Posterior vena cava (tissue), 2 donors: ENCODE results near the gene COX8A. TPM values are rescaled to one million over a fixed set of nuclear protein-coding genes. Genes with fewer than 3 reads are reported as not detected.

Source experiments
- DNase-seq: peaks from one replicate; pipeline ENCODE4 v3.0.0-alpha.2; 2020; ENCODE audit warnings: low spot score
- intact Hi-C, 2 donors: fragments of 100-400 bp; cut with DNase I; formaldehyde crosslinking; loops; one replicate each; pipeline versions ENCODE4 v1.14.1 to v1.14.2; 2022 to 2023
- total RNA-seq, 2 donors: library from RNA; stranded (reverse); fragmentation: NEBNext Ultra II Directional; extraction: Animal tissue kit (Norgen Biotek cat#: 25700); gene quantifications; one replicate each; pipeline ENCODE4 v1.2.1, GENCODE V29; 2021
- donor health status: DM: yes; HTN: yes; CAD: no.
- donor health status: DM: yes; HTN: yes; CAD: no.

COX8A gene
- total RNA-seq, 2 donors from 2014 or later = 161 to 203 TPM

DNA sequence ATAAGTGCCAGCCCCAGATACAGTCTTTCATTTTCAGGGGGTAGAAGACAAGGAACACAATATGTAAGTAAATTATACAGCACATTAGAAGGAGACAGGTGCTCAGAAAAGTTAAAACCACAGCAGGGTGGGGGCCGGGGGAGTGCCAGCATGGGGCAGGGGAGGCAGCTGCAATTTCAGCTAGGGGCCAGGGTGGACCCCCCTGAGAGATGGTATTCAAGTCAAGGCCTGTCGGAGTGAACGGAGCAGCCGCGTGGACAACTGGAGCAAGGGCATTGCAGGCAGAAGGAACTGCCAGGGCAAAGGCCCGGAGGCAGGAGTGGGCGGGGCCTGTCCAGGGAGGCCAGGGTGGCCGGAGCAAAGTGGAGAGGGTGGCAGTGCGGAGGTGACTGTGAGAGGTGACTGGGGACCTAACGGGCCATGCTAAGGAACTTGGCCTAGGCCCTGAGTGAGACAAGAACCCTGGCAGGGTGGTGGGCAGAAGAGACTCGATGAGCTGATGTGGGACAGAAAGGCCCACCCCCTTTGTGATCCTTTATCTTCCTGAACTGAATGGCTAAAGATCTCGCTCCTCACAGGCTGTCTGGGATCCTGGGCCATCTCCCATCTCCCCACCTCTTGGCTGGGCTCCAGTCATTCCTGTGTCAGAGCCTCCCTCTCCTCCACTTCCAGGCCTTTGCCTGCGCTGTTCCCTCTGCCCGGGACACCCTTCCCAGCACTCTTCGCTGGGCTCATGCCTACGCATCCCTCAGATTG is 38.9 kb downstream of the COX8A start:
- DNase-seq = no peak
- intact Hi-C loops = loop anchor here in 1 of 2 donors (5.0 kb wide), 1 partner anchor 114 kb away; no protein-coding TSS in a partner anchor

DNA sequence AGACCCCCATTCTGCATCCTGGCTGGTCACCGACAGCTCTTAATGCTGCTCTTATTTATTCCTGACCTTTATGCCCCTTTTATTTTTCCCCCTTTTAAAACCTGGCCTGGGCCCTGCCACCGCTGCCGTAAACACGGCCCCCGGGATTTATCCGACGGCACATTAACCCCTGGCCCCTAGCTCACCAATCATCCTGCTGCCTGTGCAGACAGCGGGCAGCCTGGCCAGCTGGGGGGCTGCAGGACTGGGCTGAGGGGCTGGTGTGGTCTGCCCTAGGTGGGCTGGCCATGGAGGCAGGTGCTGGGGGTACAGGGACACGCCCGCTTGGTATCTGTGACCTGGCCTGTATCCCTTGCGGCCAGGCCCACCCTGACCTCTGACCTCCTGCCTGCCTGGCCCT is 39.9 kb downstream of the COX8A start:
- intact Hi-C loops = loop anchor here in 1 of 2 donors (5.0 kb wide), 1 partner anchor 113 kb away; no protein-coding TSS in a partner anchor
- DNase-seq = no peak

DNA sequence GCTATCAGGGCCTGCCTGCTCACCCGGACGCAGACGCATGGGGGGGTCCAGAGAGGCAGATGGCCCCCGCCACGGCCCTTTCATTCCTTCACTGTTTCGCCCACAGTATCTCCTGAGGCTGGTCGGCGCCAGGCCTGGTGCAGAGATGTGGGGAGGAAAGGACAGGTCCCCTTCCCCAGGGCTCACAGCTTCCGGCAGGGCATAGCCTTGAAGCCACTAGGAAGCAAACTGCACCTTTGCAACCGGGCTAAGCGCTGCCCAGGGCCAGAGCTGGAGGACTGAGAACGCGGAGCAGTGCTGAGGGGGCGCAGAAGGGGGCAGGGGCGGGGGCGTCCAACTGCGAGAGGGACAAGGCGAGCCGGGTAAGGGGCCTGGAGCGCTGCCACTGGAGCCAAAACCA is 41.1 kb downstream of the COX8A start:
- intact Hi-C loops = loop anchor here in 1 of 2 donors (5.0 kb wide), 1 partner anchor 1993 kb away; no protein-coding TSS in a partner anchor
- DNase-seq = no peak

DNA sequence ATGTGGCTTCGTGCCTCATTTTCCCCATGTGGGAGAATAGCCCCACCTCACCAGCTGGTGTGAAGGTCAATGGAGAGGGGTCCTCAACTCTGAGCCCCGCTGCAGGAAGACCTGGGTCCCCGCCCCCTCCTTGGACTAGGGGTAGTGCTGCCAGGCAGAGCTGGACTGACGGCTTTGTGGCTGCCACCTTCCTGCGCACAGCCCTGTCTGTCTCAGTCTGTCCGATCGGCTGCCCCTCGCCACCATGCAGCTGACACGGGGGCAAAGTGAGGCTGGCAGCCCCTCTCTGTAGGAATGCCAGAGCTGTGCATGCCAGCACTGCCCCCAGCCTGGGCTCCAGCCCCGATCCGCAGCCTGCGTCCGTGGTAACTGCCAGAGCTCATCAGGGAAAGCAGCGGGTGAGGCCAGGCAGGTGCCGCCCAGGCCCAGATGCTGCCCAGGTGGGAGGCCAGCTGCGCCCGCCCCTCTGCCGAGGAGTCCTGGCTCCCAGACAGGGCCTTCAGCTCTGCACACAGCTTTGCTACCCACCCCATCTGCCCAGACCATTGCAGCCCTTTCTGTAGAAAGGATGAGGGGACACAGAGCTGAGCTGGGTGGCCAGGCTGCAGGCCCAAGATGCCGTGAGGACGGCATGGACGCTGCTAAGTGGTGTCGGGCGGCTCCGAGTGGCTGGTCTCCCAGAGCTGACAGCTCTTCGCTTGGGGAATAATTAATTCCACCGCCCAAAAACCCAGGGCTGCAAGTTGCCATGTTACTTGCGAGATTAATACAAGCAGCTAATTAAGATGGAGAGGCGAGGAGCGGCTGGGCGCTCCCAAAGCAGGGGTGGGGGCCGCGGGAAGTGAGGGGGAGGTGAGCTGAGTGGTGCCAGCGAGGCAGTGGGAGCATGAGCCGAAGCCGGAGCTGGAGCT is 41.8 kb downstream of the COX8A start:
- intact Hi-C loops = loop anchor here in 1 of 2 donors (5.0 kb wide), 1 partner anchor 1994 kb away; no protein-coding TSS in a partner anchor

DNA sequence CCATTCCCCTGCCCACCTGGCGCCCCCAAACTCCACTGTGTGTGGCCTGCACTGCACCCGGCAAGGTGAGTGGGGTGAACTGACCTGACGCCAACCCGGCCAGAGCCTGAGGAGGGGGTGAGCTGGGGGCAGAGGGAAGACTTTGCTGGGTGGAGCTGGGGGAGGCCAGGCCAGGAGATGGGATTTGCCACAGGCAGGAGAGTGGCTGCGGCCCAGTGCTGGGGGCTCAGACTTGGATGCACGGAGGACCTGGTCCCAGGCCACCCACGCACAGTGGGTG is 43.5 kb downstream of the COX8A start:
- no peak for DNase-seq
- intact Hi-C loops = loop anchor here in 1 of 2 donors (5.0 kb wide), 1 partner anchor 1996 kb away; no protein-coding TSS in a partner anchor

More for the DNA sequence above, 41.8 kb downstream of the COX8A start:
- DNase-seq = no peak

DNA sequence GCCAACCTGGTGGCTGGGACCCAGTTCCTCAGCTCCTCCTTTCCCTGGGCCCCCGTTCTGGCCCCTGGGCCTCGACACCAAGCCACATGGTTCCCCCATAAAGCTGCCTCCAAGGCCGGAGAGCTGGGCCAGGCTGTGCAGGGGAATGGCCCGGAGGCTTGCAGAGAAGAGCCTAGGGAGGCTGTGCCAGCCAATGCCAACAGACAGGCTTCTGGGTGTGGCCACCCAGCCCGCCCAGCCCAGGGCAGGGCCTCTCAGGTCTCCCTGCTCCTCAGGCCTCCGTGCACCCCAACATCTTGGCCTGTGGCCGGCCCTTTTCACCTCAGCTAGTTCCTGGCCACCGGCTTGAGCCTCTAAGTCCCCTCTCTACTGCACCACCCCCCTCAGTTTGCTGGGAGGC is 43.9 kb downstream of the COX8A start:
- intact Hi-C loops = loop anchor here in 1 of 2 donors (5.0 kb wide), 1 partner anchor 1996 kb away; no protein-coding TSS in a partner anchor
- DNase-seq = no peak

DNA sequence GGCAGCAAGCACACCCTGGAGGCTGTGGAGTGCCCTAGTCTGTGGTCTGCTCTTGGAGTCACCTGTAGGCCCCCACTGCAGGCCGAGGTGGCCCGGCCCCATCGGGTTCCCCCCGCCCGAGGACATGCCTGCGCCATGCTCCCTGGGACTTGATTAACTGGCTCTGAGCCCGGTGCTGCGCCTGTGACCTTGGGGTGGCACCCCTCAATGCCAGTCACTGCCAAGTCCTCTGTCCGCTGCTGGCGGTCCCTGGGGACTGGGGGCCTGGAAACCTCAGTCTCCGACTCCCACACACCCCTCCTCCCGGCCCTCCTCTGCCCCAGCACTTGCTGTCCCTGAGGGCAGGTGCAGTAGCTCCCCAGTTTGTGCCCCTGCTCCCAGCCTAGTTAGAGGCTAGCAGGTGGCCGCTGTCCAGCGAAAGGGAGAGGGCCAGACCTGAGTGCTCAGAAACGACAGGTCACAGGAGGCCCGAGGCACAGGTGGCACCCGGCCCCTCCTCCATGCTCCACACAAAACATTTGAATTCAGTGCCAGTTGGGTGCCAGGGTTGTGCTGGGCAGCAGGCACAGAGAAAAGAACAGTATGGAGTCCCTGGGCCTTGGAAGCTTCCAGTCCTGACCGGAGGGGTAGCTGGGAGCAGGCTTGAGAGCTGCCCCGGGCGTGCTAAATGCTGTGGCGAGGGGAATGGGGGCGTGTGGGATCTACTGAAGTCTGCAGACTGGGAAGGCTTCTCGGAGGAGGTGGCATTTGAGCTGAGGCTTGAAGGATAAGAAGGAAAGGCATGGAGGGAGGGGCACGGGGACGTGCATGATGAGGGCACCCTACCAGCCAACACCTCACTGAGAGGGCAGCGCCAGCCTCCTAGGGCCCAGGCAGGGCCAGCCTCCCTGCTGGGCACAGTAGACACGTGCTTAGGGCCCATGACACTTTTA is 45.0 kb downstream of the COX8A start:
- intact Hi-C loops = loop anchor here in 1 of 2 donors (5.0 kb wide), 1 partner anchor 1997 kb away; no protein-coding TSS in a partner anchor
- DNase-seq = no peak

DNA sequence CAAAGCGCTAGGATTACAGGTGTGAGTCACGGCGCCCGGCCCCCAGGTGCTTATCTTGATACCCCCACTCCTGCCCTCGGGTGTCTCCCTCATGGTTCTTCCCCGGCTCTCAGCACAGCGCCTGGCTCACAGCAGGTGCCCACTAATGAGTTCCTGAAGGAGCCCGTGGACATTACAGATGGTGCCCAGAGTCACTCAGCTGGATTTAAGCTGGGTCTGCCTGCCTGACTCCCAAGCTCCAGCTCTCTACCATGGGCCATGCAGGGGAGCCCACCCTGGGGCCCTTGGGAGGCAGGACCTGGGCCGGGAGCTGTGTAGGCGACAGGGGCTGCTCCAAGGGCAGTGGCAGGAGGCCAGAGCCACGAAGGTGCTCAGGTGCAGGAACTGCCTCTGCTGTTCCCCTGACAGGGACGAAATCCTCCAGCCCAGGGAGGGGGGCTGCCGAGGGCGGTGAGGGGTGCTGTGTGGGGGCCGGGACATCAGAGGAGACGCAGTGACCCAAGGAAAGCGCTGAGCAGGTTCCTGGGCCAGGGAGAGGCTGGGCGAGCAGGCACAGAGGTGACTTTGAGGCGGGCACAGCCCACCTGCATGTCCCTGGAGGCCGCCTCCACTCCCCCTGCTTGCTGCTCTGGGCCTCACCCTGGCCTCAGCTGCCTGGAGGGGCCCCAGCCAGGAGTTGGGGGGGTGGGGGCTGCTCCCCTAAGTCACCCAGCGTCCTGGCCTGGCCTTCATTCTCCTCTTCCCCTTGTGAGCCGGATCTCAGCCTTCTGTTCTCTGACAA is 46.7 kb downstream of the COX8A start:
- DNase-seq = no peak
- intact Hi-C loops = no loop called here

DNA sequence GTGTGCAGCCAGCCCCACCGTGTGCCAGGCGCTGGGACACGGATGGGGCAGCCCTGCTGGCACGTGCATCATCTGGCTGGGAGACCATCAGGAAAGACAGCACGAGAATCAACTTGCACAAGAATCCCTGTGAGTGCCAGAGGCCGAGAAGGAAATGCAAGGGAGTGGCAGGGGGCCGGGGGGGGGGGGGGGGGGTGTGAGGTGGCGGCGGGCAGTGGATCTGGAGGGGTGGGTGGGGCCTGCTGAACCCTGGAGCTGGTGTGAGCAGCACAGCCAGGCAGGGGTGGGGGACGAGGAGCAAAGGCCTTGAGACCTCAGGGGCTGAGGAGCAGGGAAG is 47.3 kb downstream of the COX8A start:
- no peak for DNase-seq
- intact Hi-C loops = no loop called here

DNA sequence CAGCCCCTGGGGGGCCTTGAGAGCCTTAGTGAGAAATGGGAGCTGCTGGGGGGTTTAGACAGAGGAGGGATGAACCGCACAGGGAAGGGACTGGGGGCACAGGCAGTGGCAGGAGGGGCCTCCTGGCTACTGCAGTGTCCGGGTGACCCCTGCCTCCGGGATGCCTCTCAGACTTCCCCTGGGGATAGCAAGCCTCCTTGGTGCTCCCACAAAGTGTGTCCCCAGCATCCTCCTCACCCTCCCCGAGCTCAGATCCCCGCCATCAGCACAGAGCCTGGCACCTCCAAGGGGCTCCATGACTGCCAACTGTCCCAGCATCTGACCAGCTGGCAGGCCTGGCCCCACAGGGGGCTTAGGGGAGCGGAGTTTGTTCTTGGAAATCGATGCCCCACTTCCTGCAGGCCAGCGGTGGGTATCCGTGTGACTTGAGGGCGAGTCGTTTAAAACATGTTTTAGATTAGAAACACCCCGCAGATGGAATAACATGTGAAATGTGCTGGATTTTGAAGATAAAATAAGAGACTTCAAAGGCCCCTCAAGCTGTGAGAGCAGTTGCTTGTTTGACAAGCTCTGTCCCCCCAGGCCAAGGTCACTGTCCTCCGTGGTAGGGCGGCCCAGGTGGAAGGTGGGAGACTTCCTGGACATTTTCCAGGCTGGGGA is 47.8 kb downstream of the COX8A start:
- no peak for DNase-seq
- intact Hi-C loops = no loop called here

DNA sequence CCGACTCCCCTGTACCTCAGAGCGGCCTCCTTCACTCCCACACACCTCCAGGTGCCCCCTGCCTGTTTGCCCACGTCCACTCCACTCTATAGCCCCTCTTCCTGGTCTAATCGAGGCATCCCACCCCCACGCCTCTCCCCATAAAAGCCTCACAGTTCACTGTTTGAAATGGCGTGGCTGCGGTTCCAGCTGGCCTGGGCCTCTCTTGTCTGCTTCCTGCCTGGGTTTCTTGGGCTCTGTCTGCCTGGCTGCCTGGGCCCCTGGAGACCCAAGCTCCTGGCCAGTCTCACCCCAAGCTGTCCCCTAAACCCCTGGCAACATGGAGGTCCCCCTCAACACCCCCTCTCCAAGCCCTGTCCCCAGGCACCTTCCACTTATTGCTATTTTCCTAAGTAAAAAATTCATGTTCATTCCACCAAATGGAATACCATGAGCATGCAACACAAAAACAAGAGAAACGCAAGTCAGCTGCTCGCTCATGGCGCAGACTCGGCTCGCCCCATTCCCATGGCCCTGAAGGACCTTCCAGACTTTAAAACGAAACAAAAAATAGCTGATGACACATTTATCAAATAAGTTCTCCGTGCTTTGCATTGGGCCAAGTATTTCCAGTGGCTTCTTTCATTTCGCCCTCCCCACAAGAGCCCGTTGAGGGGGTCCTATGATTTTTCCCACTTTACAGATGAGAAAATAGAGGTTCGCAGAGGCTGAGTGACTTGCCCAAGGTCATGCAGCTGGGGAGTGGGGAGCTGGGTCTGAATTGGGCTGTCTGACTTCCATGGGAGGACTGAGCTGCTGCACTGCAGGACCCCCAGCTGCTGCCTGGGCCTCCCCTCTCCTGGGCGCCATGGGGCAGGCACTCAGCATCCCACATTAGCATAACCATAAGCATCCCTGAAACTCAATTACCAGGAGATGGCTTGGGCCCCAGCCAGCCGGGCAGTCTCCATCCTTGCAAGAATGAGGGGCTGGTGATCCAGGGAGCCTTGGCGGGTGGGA is 49.6 kb downstream of the COX8A start:
- DNase-seq = no peak
- intact Hi-C loops = no loop called here

DNA sequence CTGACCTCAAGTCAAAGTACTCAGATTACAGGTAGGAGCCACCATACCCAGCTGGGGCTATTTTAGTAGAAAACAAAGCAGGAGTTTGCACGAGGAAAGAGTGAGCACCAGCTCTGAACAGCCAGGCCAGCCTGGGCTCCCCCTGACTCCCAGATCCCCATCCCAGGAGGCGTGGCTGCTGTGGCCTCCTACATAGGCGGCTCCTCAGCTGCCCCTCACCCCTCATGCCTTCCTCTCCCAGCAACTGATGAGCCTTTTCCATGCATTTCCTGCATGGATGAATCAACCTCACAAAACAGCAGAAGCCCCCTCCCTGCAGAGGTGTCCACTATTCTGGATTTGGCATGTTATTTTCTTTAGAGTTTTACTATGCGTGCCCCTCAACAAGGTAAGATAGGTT is 50.8 kb downstream of the COX8A start:
- DNase-seq = no peak
- intact Hi-C loops = no loop called here

Other genes with a start within 250 kb of the COX8A start
- gene ZFTA, start 205.8 kb upstream of the COX8A start, total RNA-seq = 10 to 100 TPM; 13.0 to 21.8 TPM
- gene SPINDOC, start 161.2 kb upstream of the COX8A start, total RNA-seq = 10 to 100 TPM; 11.8 to 15.1 TPM
- 10 to 100 TPM; 20.5 to 24.5 TPM for gene MARK2, start 135.5 kb upstream of the COX8A start, total RNA-seq
- 1 to 10 TPM in 1 of 2 donors, under 1 TPM in 1; 0.95 to 2.7 TPM for gene RCOR2, start 57.5 kb upstream of the COX8A start, total RNA-seq
- gene NAA40, start 35.6 kb upstream of the COX8A start, total RNA-seq = 10 to 100 TPM; 10.3 to 11.3 TPM
- gene OTUB1, start 11.8 kb downstream of the COX8A start, total RNA-seq = 10 to 100 TPM; 37.7 to 41.3 TPM
- under 1 TPM; 0.14 to 0.29 TPM for gene FLRT1, start 61.3 kb downstream of the COX8A start, total RNA-seq
- 10 to 100 TPM; 15.9 to 16.8 TPM for gene MACROD1, start 191.5 kb downstream of the COX8A start, total RNA-seq
- 10 to 100 TPM; 74.3 to 87.3 TPM for gene STIP1, start 211.6 kb downstream of the COX8A start, total RNA-seq
- 10 to 100 TPM; 30.3 to 44.0 TPM for gene FERMT3, start 232.1 kb downstream of the COX8A start, total RNA-seq